ENCODE results near the gene CCDC88B. TPM values are rescaled to one million over a fixed set of nuclear protein-coding genes. Genes with fewer than 3 reads are reported as not detected.
"Not testable (repeated sequence)": the region's sequence is repeated elsewhere in the genome, so short reads cannot be mapped to it uniquely, and the experiment has no call there.

The CCDC88B gene
- total RNA-seq, 1 donor from 2014 or later: 1.6 TPM

DNA sequence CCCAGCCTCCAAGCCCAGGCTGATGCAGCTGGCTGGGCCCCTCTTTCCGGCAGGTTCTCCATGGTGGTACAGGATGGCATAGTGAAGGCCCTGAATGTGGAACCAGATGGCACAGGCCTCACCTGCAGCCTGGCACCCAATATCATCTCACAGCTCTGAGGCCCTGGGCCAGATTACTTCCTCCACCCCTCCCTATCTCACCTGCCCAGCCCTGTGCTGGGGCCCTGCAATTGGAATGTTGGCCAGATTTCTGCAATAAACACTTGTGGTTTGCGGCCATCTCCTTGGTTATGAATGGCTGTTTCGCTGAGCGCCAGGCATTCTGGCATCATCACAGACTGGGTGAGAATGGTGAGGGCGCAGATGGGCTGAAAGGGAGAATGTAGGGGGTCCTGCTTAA is 18.5 kb upstream of the CCDC88B start:
- no peak for DNase-seq (ENCODE audit: low read depth)

GRCh38 chr11:64322925-64323260 is 17.1 kb upstream of the CCDC88B start:
- DNase-seq (ENCODE audit: low read depth): no peak

DNA sequence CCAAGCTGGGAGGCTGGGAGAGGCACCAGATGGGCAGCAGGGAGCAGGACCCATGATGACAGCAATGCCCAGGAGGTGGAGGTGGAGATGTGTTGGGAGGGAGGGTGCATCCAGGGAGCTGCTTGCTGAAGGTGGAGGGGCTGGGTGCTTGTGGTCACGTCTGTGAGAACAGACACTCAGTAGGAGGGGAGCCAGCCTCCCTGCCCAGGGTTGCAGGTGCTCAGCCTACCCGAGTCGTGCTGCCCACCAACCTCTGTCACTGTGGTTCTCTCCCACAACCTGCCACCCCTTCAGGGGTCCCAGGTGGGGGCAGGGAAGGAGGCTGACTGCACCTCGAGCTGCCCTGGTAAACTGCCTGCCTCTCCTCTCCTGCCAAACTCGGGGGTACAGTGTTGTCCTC is 16.6 kb upstream of the CCDC88B start:
- DNase-seq (ENCODE audit: low read depth): no peak

DNA sequence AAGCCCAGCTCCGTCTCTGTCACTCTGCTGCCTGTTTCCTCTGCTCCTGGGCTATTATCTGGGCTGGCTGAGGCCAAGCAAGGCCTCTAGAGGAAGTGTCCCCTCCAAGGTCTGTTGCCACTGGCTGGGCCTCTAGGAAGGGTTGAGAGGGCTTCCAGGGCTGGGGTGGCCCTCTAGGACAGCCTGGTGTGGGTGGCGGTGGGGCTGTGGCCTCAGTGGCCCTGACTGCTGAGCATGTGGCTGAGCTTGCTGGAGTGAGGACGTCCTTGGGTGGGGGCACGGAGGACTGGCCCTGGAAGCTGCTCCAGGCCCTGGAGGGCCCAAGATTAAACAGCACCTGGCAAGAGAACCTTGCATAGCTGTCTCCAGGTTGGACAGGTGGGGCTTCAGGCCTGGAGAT is 16.0 kb upstream of the CCDC88B start:
- not testable (repeated sequence) for DNase-seq (ENCODE audit: low read depth)

DNA sequence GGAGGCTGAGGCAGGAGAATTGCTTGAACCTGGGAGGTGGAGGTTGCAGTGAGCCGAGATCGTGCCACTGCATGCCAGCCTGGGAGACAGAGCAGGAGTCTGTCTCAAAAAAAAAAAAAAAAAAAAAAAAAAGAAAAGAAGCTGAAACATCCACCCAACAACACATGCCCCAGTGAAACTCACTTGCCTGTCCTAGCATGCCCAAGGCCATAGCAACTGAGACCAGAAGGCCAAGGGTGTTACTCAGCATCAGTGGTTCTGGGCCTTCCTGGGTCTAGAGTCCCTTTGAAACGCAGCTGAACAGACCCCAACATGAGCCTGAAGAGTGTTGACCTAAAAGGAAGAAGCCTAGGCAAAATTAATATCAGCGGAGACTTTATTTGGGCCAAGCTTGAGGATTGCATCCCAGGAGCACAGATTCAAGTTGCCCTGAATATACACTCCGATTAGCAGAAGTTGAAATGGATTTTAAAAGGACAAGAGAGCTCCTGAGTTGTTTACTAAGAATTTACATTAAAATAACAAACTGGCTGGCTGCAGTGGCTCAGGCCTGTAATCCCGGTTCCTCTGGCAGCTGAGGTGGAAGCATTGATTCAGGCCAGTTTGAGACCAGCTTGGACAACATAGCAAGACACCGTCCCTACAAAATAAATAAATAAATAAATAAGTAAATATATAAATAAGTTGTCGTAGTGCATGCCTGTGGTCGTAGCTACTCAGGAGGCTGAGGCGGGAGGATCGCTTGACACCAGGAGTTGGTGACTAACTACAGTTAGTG is 15.1 kb upstream of the CCDC88B start:
- no peak for DNase-seq (ENCODE audit: low read depth)

GRCh38 chr11:64327375-64327774 is 12.6 kb upstream of the CCDC88B start:
- DNase-seq (ENCODE audit: low read depth): no peak

DNA sequence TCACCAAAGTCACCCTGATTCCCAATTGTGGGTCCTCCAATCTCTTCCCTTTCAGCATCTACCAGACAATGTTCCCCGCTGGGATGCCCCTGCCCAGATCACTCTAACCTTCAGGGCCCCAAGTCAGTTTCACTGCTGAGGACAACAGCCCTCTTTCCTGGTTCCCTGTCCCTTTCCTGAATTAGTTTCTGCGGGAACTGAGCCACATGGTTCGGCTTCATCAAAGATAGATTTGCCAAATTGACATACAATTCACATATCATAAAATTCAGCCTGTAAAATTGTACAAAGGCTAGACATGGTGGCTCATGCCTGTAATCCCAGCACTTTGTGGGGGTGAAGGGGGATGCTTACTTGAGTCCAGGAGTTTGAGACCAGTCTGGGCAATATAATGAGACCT is 12.0 kb upstream of the CCDC88B start:
- no peak for DNase-seq (ENCODE audit: low read depth)

GRCh38 chr11:64330888-64331287 is 9.1 kb upstream of the CCDC88B start:
- no peak for DNase-seq (ENCODE audit: low read depth)

GRCh38 chr11:64331569-64332371 is 8.2 kb upstream of the CCDC88B start:
- peak; percentile 90 for DNase-seq (ENCODE audit: low read depth)

DNA sequence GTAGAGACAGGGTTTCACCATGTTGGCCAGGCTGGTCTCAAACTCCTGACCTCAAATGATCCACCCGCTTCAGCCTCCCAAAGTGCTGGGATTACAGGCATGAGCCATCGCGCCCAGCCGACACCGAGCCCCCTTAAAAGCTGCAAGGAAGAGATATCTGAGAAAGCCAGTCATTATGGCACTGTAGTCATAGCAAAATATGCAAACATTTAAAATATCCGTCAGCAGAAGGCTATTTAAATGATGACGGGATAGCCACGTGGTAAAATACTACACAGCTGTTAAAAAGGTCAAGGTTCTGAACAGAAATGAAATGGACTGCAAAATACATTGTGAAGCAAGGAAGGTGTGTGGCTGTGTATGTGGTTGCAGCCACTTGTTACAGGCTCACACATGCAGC is 6.4 kb upstream of the CCDC88B start:
- DNase-seq (ENCODE audit: low read depth): no peak

DNA sequence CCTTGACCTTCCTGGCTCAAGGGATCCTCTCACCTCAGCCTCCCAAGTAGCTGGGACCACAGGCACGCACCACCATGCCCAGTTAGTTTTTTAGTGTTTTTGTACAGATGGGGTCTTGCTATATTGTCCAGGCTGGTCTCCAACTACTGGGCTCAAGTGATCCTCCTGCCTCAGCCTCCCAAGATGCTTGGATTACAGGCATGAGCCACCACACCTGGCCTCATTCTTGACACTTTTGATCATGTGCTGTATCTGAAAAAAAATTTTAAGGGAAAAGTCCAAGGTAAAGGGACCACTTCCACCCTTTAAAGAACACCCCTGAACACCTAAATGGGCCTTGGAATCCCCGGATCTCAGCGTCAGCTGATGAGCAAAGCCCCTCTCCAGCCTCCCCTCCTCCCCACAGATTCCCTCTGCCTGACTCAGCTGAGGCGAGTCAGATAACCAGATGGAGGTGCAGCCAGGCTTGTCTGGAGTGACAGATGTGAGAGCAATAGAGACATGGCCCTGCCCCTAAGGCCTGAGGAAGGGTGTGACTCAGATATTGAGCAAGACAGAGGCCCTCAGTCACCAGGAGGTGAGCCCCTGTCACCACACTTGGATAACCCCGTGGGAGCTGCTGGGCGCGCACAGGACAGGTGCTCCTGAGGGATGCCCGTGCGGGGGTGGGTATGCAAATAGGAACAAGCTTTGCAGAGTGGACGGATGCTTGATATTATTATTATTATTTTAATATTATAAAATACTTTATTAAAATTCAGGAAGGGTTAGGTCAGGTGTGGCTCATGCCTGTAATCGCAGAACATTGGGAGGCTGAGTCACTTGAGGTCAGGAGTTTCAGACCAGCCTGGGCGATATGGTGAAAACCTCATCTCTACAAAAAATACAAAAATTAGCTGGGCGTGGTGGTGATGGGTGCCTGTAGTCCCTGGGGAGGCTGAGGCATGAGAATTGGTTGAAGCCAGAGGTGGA is 5.0 kb upstream of the CCDC88B start:
- peak; percentile 95 for DNase-seq (ENCODE audit: low read depth)

DNA sequence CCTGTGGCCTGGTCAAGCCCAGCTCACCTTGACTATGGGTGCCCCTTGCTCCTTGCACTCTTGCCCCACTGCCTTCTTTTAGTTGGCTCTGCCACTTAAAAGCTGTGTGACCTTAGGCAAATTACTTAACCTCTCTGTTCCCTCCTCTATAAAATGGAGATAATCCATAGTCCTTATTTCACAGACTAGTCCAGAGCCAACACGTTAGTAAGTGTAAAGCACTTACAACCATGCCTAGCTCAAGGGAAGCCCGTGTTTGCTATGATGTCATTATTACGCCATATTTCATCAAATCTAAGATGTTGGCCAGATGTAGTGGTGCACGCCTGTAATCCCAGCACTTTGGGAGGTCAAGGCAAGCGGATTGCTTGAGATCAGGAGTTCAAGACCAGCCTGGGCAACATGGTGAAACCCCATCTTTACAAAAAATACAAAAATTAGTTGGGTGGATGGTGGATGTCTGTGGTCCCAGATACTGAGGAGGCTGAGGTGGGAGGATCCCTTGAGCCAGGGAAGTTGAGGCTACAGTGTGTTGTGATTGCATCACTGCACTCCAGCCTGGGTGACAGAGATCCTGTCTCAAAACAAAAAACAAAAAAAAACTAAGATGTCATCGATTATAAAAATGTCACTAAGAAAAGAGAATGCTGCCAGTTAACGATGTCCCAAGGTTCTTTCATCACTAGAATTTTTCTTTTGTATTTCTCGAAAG is 2.3 kb upstream of the CCDC88B start:
- no peak for DNase-seq (ENCODE audit: low read depth)

DNA sequence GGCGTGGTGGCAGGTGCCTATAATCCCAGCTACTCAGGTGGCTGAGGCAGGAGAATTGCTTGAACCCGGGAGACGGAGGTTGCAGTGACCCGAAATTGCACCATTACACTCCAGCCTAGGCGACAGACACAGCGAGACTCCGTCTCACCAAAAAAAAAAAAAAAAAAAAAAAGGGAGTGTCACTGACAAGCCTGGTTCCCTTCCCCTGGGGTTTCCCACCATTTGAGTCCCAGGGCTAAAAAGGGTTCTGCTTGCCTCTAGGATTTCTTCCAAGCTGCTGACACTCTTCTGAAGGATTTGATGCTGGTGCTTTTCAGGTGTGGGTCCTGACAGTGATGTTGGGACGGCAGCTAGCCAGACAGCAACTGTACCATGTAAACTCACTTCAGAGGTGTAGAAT is 1.3 kb upstream of the CCDC88B start:
- no peak for DNase-seq (ENCODE audit: low read depth)

GRCh38 chr11:64339286-64339685 is 718 bp upstream of the CCDC88B start:
- no peak for DNase-seq (ENCODE audit: low read depth)

DNA sequence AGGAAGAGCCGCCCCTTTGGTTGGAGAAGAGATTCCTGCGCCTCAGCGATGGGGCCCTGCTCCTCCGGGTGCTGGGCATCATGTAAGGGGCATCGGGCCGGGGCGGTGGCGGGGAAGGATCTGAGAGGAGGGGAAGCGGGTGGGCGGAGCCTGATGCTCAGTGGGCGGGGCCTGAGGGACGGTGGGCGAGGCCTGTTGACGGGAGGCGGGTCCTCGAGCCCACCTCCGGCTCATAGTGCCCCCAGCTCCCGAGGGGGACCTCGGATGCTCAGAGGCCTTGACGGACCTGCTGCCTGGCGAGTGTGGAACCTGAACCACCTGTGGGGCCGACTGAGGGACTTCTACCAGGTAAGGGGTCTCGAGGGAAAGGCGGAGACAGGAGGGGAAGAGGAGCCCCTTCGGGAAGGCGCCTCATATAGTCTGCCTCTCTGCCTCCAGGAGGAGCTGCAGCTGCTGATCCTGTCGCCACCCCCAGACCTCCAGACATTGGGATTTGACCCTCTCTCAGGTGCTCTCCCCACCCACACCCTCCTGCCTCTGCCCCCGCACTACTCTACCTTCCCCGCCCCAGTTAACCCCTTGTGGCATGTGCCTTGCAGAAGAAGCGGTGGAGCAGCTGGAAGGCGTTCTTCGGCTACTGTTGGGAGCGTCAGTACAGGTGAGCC is 799 bp downstream of the CCDC88B start:
- no peak for DNase-seq (ENCODE audit: low read depth)

DNA sequence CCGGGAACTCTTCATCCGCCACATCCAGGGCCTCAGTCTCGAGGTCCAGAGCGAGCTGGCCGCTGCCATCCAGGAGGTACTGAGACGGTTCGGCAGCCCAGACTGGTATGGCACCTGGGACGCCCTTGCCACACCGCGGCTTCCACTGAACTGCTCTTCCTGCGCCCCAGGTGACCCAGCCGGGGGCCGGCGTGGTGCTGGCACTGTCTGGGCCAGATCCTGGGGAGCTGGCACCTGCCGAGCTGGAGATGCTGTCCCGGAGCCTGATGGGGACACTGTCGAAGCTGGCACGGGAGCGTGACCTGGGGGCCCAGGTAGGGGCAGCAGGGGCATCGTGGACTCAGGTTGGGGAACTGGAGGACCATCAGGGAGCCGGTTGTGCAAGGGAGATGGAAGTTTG is 1.4 kb downstream of the CCDC88B start:
- no peak for DNase-seq (ENCODE audit: low read depth)

- DNase-seq (ENCODE audit: low read depth): peak; percentile 78
Observed at GRCh38 chr11:64341851-64342791, 2.1 kb downstream of the CCDC88B start.

- no peak for DNase-seq (ENCODE audit: low read depth)
Observed at GRCh38 chr11:64342869-64343745, 3.1 kb downstream of the CCDC88B start.

Measured in myocyte (in vitro differentiated cells).